NCI-H2196 treated with DMSO at 0.1 percent for 48 hours (cell line): ENCODE results near the gene LRRC1.

Experiments
- DNase-seq: peaks from one replicate; lab custom pipeline; 2025; ENCODE audit not compliant: unreplicated experiment; lab: John Stamatoyannopoulos, UW

Gene LRRC1

GRCh38 chr6:53845280-53846195 lies 50.7 kb downstream of the LRRC1 start:
- DNase-seq: no peak

- no peak for DNase-seq
Measured at GRCh38 chr6:53846250-53846649, 51.4 kb downstream of the LRRC1 start.

DNA sequence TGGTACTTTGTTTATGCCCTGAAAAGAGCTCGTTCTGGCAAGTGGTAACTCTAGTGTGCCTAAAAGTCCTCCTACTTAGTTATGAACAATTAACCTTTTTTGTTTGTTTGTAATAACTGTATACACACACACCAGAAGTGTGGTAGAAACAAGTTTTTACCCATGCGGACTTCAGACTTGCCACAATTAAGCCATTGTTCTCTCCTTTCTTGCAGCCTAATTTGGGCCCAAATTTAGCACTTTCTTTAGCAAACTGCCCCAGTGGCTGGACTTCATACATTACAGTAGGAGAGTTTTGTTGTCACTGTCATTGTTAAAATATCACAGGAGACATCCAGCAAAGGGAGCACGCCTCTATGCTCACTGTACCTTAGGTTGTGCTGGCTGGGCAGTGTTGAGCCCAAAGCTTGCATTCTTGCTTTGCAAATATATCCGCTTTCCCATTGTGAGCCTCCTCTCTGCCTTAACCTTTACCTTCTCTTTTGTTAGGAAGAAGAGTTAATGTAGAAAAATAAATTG lies 53.0 kb downstream of the LRRC1 start:
- DNase-seq: no peak

DNA sequence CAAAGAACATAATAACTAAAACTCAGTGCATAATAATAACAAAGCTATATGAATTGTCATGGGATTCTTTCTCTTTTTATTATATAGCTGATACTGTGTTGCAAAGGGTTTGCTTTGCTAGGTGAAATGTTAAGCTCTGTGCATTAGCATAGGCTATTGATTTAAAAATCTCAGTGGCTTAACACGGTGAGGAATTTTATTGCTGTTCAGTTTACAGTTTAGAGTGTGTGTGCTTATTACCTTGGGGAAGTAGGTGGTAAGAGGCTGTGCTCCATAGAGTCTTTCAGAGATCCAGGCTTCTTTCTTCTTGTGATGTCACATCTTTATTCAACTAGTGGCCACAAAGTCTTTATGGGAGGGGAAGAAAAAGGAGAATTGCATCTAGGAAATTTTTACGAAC lies 55.7 kb downstream of the LRRC1 start:
- DNase-seq: no peak

- no peak for DNase-seq
Measured at GRCh38 chr6:53851561-53851960, 56.8 kb downstream of the LRRC1 start.

DNA sequence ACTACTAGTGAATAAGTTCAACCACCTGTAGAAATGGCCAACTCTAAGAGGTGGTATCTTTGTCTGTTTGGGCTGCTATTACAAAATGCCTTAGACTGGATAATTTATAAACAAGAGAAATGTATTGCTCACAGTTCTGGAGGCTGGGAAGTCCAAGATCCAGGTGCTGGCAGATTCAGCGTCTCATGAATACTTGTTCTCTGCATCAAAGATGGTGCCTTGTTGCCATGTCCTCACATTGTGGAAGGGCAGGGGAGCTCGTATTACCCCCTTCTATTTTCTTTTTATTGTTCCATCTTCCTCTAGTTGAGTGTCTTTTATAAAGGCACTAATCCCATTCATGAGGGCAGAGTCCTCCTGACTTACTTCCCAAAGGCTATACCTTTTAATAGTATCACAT lies 58.0 kb downstream of the LRRC1 start:
- DNase-seq: no peak

GRCh38 chr6:53854843-53855567 lies 60.2 kb downstream of the LRRC1 start:
- DNase-seq: no peak

GRCh38 chr6:53855940-53856339 lies 61.1 kb downstream of the LRRC1 start:
- DNase-seq: no peak

GRCh38 chr6:53857318-53858094 lies 62.7 kb downstream of the LRRC1 start:
- DNase-seq: no peak

- no peak for DNase-seq
Measured at GRCh38 chr6:53858196-53858595, 63.4 kb downstream of the LRRC1 start.

GRCh38 chr6:53858913-53859312 lies 64.1 kb downstream of the LRRC1 start:
- DNase-seq: no peak

DNA sequence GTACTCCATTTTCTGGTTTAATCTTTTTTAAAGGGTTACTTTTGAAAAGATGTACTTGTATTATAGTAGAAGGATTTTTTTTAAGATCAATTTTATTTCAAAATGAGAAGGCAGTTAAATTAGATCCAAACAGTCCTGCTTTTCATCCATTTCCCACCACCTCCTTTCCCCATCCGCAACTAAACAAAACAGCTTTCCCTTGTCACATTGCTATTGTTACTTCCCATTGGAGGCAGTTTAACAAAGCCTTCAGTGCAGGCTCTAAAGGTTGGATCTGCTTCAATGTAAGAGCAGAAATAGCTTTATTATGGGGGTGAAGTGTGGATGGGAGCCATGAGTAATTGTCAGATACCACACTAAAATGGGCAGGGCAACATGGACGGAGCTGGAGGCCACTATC lies 65.7 kb downstream of the LRRC1 start:
- DNase-seq: no peak

- no peak for DNase-seq
Measured at GRCh38 chr6:53861518-53861917, 66.7 kb downstream of the LRRC1 start.

- no peak for DNase-seq
Measured at GRCh38 chr6:53862662-53863462, 68.1 kb downstream of the LRRC1 start.

GRCh38 chr6:53864781-53865180 lies 70.0 kb downstream of the LRRC1 start:
- no peak for DNase-seq

- no peak for DNase-seq
Measured at GRCh38 chr6:53866226-53866625, 71.4 kb downstream of the LRRC1 start.

DNA sequence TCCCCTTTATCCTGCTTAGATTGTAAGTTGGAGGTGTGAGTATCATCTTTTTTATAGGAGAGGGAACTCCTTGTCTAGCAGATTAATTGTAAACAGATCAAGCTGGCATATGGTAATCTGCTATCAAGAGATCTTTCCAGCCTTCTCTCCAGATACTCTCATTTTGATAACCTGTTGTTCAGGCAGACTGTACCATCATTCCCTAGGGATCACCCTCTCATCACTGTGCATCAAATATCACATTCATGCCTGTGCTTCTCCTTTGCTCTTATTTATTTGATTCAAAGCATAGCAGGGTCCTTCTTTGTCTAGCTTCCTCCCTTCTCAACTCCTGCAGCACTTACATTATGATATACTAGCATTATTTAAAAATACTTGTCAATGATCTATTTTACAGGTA lies 73.8 kb downstream of the LRRC1 start:
- DNase-seq: no peak

DNA sequence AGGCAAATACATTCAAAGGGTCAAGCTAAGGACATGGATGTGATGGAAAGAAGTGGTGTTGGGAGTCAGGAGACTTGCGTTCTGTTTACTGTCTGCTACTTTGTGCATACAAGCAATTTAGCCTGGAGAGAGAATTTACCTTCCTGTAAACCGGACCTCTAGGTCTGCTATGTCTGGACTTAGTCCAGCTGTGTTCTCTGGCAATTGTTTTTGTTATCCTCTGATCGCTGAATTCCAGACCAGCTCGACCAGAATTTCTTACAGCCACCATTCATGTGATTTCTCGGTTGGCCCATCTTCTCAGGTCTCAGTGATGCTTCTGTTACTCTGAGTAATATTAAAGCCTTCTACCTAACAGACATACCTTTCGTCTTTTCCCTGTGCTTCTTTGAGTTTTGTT lies 75.2 kb downstream of the LRRC1 start:
- DNase-seq: no peak

GRCh38 chr6:53873922-53874321 lies 79.1 kb downstream of the LRRC1 start:
- DNase-seq: no peak

DNA sequence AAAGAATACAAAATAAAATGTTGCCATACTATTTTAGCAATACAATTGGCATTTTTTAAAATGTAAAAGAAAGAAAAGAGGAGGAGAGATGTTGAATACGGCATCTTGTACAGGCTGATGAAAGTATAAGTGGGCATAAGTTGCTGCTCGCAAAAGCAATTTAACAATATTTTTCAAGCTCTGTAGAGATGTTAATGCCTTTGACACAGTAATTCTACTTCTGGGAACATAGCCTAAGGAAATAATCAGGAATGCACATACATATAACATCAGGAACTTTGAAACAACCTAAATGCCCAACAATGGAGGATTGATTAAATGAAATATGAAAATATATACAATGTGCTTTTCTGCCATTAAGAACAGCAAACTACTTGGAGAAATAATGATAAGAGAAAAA lies 80.2 kb downstream of the LRRC1 start:
- no peak for DNase-seq

DNA sequence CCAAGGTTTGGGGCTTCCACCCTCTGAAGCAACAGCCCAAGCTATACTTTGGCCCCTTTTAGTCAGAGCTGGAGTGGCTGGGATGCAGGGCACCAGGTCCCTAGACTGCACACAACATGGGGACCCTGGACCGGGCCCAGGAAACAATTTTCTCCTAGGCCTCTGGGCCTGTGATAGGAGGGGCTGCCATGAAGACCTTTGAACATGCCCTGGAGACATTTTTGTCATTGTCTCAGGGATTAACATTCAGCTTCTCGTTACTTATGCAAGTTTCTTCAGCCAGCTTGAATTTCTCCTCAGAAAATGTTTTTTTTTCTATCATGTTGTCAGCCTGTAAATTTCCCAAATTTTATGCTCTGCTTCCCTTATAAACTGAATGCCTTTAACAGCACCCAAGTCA lies 82.3 kb downstream of the LRRC1 start:
- no peak for DNase-seq
